ENCODE results near the gene CIB2.
A peak's percentile ranks its signal among the peaks of the same experiment; 100 is the strongest.

Gene CIB2

GRCh38 chr15:78083687-78084448 lies 47.4 kb downstream of the CIB2 start:
- DNase-seq (ENCODE audit: low read depth in 2 of 2): no peak

- no peak for DNase-seq (ENCODE audit: low read depth in 2 of 2)
Measured at GRCh38 chr15:78083186-78083585, 48.1 kb downstream of the CIB2 start.

GRCh38 chr15:78082743-78083110 lies 48.5 kb downstream of the CIB2 start:
- no peak for DNase-seq (ENCODE audit: low read depth in 2 of 2)

- no peak for DNase-seq (ENCODE audit: low read depth in 2 of 2)
Measured at GRCh38 chr15:78082106-78082742, 49.0 kb downstream of the CIB2 start.

- no peak for DNase-seq (ENCODE audit: low read depth in 2 of 2)
Measured at GRCh38 chr15:78080088-78080460, 51.2 kb downstream of the CIB2 start.

- no peak for DNase-seq (ENCODE audit: low read depth in 2 of 2)
Measured at GRCh38 chr15:78079298-78080087, 51.8 kb downstream of the CIB2 start.

GRCh38 chr15:78077871-78078210 lies 53.4 kb downstream of the CIB2 start:
- no peak for DNase-seq (ENCODE audit: low read depth in 2 of 2)

- DNase-seq (ENCODE audit: low read depth in 2 of 2): peak; percentile 48 to 52
Measured at GRCh38 chr15:78077053-78077870, 54.0 kb downstream of the CIB2 start, which contains the start of gene TBC1D2B. TBC1D2B (minus strand) TSS chr15:78077711; CDS start chr15:78077652, 59 bp downstream.

- DNase-seq (ENCODE audit: low read depth in 2 of 2): no peak
Measured at GRCh38 chr15:78076231-78077052, 54.8 kb downstream of the CIB2 start.

GRCh38 chr15:78075490-78076230 lies 55.6 kb downstream of the CIB2 start:
- no peak for DNase-seq (ENCODE audit: low read depth in 2 of 2)

GRCh38 chr15:78073046-78073787 lies 58.0 kb downstream of the CIB2 start:
- DNase-seq (ENCODE audit: low read depth in 2 of 2): no peak

- no peak for DNase-seq (ENCODE audit: low read depth in 2 of 2)
Measured at GRCh38 chr15:78072080-78072892, 59.0 kb downstream of the CIB2 start.

GRCh38 chr15:78071383-78071782 lies 59.9 kb downstream of the CIB2 start:
- no peak for DNase-seq (ENCODE audit: low read depth in 2 of 2)

- DNase-seq (ENCODE audit: low read depth in 2 of 2): no peak
Measured at GRCh38 chr15:78070049-78070700, 61.1 kb downstream of the CIB2 start.

GRCh38 chr15:78069462-78070029 lies 61.7 kb downstream of the CIB2 start:
- no peak for DNase-seq (ENCODE audit: low read depth in 2 of 2)

GRCh38 chr15:78069052-78069414 lies 62.2 kb downstream of the CIB2 start:
- no peak for DNase-seq (ENCODE audit: low read depth in 2 of 2)

GRCh38 chr15:78067328-78068228 lies 63.7 kb downstream of the CIB2 start:
- no peak for DNase-seq (ENCODE audit: low read depth in 2 of 2)

All from stimulated activated CD8-positive, alpha-beta memory T cell treated with anti-CD3 and anti-CD28 coated beads, Interleukin-7, amount 100 ng/mL, for 1 hour (primary cell).